ENCODE data around the gene AP1S1. TPM values are rescaled to one million over a fixed set of nuclear protein-coding genes. Genes with fewer than 3 reads are reported as not detected.

AP1S1 gene
- total RNA-seq, 1 donor, result 77.5 TPM

DNA sequence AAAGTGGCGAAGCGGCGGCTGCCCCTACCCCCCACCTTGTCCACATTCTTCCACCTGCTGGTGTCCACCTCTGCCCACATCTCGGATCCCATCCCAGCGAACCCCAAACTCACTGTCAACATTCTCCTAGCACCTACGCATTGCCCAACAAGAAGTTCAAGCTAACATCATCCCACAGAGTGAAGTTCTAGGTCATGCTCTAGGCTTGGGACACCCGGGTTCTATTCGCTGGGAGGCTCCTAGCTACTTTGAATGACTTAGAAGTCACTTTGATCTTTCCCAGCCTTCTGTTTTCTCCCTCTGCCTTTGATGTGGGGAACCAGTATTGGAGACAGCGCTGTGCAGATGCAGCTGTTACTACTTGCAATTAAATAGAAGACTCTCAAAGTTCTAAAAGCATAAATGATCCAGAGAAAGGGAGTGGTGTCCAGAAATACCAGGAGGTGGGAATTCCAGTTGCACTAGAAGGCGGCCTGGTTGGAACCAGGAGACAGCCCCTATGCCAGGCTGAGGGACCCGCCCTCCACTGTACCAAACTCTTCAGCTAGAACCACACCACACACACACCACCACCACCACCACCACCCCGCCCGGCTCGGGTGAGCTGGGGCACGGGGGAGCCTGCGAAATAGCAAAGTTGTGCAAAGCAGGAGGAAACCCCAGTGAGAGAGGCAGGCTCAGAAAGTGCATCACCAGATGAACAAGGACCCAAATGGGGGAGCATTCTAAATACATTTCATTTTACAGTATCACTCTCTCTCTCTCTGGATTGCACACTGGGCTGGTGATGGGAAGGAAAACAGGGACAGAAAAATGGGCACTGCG is 16.6 kb downstream of the AP1S1 start:
- no peak overlapping the region for H3K4me3 ChIP-seq (ENCODE audit: low read depth, low read length)
- no peak for DNase-seq (ENCODE audit: low read depth)
- no peak for TF ChIP-seq CTCF (IDR thresholded peaks at IDR 0.05; ENCODE audit: insufficient read depth, low read length)

GRCh38 chr7:101171442-101171837 is 17.2 kb downstream of the AP1S1 start:
- no peak for DNase-seq (ENCODE audit: low read depth)
- H3K4me3 ChIP-seq (ENCODE audit: low read depth, low read length), result no peak overlapping the region
- peak; percentile 43 for TF ChIP-seq CTCF (IDR thresholded peaks at IDR 0.05; ENCODE audit: insufficient read depth, low read length)

- TF ChIP-seq CTCF (IDR thresholded peaks at IDR 0.05; ENCODE audit: insufficient read depth, low read length), result no peak
- DNase-seq (ENCODE audit: low read depth), result no peak
- no peak overlapping the region for H3K4me3 ChIP-seq (ENCODE audit: low read depth, low read length)
Measured at GRCh38 chr7:101172005-101172853, 18.0 kb downstream of the AP1S1 start.

GRCh38 chr7:101172854-101173751 is 18.8 kb downstream of the AP1S1 start:
- peak overlapping the region; percentile 31 for H3K4me3 ChIP-seq (ENCODE audit: low read depth, low read length)
- TF ChIP-seq CTCF (IDR thresholded peaks at IDR 0.05; ENCODE audit: insufficient read depth, low read length), result no peak
- DNase-seq (ENCODE audit: low read depth), result peak; percentile 58

DNA sequence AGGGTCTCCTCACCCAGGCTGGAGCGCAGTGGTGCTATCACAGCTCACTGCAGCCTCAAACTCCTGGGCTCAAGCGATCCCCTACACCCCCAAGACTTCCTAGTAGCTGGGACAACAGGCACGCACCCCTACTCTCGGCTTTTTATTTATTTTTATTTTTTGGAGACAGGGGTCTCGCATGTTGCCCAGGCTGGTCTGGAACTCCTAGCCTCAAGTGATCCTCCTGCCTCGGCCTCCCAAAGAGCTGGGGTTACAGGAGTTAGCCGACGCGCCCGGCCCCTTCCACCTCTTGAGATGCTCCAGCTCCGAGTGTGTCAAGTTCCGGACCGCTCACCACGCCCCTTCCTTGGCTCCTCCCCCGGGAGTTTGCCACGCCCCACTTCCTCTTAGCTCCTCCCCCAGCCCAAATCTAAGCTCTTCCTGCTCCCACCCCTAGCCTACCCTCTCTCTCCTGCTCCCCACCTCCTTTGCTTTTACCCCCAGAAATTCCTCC is 19.5 kb downstream of the AP1S1 start:
- no peak for TF ChIP-seq CTCF (IDR thresholded peaks at IDR 0.05; ENCODE audit: insufficient read depth, low read length)
- no peak overlapping the region for H3K4me3 ChIP-seq (ENCODE audit: low read depth, low read length)
- DNase-seq (ENCODE audit: low read depth), result no peak

DNA sequence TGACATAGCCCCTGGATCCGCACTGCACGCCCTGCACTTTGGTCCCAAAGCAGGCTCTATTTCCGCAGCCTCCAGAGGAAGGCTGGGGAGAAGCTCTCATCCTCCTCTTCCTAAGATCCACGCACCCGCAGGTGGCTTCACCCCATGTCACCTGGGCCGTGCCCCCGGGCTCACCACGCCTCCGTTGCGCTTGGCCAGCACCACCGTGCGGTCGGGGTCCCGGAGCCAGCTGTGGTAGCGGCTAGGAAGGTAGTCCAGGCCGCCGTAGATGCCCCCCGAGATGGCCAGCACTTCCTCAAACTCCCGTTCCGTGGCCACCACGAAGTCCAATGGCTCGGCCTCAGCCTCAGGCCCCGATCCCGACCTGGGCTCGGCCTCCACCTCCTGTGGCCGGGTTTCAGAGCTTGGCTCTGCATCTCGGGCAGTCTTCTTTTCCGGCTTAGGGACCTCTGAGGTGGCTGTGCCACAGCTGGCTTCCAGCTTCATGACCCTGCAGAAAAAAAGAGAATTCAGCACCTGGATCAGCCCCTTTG is 20.1 kb downstream of the AP1S1 start:
- H3K4me3 ChIP-seq (ENCODE audit: low read depth, low read length), result no peak overlapping the region
- DNase-seq (ENCODE audit: low read depth), result no peak
- TF ChIP-seq CTCF (IDR thresholded peaks at IDR 0.05; ENCODE audit: insufficient read depth, low read length), result no peak
